CD4-positive, alpha-beta T cell treated with Interleukin-6 at 100 ng/mL for 8 hours (primary cell): ENCODE measurements around the gene DNAJC4.
A peak's percentile ranks its signal among the peaks of the same experiment; 100 is the strongest.

Experiments used
- DNase-seq: peaks from one replicate; pipeline ENCODE4 v3.0.0-alpha.2; 2020; ENCODE audit warnings: mixed read lengths, low spot score

Gene DNAJC4

GRCh38 chr11:64229090-64229743 is 1.1 kb upstream of the DNAJC4 start:
- DNase-seq: no peak

DNA sequence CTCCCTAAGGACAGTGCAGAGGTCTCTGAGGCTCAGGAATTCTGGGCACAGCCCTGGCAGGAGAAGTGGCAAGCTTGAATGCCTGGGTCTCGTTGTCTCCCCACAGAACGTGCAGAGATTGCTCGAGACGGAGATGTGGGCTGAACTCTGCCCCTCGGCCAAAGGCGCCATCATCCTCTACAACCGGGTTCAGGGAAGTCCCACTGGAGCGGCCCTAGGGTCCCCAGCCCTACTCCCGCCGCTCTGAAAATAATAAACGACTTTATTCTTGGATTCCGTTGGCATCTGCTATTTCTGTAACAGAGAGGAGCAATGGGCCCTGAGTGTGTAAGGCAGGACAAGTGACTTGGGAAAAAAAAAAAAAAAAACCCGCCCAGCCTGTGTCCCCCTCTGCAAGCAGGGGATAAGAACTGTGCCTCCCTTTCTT is 591 bp upstream of the DNAJC4 start:
- no peak for DNase-seq

DNA sequence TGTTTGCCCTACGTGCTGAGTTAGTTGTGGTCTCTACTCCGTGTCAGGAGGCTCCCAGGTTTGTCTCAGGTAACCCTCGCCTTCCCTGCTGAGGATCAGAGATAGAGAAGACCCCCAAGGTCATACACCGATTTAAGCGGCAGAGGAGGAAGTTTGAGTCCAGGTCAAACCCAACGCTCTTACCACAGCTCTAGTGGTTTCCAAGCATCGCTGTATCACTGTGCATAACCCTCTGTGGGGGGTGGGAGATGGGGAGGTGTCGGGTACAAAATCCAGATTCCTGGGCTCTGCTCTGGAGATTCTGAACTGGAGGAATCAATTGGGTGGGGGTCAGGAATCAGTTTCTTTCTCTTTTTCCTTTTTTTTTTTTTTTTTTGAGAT is 627 bp downstream of the DNAJC4 start:
- no peak for DNase-seq

- DNase-seq: no peak
Measured at GRCh38 chr11:64231546-64231945, 1.2 kb downstream of the DNAJC4 start.

DNA sequence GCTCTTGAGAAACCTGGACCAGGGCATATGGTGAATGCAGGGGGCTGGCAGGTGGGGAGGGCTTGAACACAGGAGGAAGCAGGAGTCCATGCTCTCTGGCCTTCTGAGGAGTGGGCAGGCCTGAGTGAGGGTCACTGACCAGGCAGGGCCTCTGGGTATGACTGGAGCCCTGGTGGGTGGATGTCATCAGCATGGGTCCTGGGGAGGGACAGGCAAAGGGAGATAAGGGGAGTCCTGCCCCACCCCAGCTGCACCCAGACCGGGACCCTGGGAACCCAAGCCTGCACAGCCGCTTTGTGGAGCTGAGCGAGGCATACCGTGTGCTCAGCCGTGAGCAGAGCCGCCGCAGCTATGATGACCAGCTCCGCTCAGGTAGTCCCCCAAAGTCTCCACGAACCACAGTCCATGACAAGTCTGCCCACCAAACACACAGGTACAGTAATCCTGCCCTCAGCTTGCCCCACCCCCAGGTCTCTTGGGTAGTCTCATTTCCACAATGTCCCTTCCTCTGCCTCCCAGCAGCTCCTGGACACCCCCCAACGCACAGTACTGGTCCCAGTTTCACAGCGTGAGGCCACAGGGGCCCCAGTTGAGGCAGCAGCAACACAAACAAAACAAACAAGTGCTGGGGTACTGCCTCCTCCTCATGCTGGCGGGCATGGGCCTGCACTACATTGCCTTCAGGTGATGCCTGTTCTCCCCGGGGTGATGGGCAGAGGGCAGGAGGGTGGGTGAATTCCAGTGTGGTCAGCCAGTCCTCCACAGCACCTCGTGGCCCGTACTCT is 2.0 kb downstream of the DNAJC4 start:
- no peak for DNase-seq

- no peak for DNase-seq
Measured at GRCh38 chr11:64232967-64233315, 2.6 kb downstream of the DNAJC4 start.

GRCh38 chr11:64233913-64234586 is 3.7 kb downstream of the DNAJC4 start, which contains the start of gene VEGFB:
Gene VEGFB (plus strand): TSS chr11:64234584. CDS start chr11:64234834, 250 bp downstream.
- peak; percentile 72 for DNase-seq

DNA sequence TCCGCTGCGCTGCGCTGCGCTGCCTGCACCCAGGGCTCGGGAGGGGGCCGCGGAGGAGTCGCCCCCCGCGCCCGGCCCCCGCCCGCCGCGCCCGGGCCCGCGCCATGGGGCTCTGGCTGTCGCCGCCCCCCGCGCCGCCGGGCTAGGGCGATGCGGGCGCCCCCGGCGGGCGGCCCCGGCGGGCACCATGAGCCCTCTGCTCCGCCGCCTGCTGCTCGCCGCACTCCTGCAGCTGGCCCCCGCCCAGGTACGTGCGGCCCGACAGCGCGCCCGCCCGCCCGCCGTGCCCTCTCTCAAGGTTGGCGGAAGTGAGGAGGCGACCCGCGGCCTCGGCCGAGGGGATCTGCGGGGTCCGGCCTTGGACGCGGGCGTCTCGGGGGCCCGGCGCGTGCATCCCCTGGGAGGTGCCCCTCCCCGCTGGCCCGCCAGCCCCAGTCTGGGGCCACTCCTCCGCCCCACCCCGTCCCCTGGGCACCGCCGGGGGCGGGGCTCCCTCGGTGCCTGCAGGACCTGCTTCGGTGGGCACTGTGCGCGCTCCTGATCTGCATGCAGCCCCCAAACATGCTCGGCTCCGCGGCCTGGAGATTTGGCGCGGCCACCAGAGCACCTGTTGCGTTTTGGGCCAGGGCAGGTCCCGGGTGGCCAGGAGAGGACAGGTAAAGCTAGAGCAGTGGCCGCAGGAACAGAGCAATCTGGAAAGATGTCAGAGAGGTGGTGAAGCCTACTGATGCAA is 4.5 kb downstream of the DNAJC4 start:
- DNase-seq: peak; percentile 39

DNA sequence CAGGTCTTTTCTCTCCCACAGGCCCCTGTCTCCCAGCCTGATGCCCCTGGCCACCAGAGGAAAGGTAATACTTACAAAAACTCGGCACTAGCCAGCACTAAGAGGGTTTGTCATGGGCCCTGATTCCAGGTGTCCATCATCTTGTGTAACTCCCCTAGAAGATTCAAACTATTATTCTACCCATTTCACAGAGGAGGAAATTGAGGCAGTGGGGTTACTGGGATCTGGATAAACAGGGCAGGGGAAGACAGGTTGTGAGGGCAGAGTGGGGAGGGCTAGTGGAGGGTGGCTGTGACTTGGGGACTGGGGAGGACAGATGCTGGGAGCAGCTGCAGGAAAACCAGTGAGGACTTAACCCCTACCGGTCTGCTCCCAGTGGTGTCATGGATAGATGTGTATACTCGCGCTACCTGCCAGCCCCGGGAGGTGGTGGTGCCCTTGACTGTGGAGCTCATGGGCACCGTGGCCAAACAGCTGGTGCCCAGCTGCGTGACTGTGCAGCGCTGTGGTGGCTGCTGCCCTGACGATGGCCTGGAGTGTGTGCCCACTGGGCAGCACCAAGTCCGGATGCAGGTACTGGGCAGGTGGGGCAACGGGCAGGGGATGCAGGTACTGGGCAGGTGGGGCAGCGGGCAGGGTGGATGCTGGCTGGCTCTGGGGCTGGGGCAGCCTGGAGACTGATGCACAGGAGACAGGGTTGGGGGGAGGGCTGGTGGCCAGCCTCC is 5.3 kb downstream of the DNAJC4 start:
- no peak for DNase-seq

GRCh38 chr11:64237484-64237951 is 7.2 kb downstream of the DNAJC4 start:
- no peak for DNase-seq

- DNase-seq: no peak
Measured at GRCh38 chr11:64238076-64238475, 7.7 kb downstream of the DNAJC4 start.

DNA sequence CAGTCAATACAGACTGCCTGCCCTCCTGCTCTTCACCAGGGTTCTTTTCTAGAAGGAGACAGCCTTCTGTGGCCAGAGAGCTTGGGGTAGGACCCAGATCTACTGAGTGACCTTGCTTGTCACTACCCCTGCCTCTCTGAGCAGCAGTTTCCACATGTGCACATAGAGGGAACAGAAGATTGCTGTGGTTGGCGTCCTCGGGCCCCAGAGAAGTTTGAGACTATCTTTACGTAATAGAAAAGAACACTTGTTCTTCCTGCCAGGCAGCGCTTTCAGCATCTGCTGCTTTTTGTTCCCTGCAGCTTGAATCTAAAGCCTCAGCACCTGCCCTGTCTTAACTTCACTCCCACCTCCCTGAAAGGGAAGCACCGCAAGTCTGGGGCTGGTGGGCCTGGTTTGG is 8.7 kb downstream of the DNAJC4 start:
- no peak for DNase-seq

GRCh38 chr11:64239662-64240434 is 9.5 kb downstream of the DNAJC4 start:
- DNase-seq: no peak

- DNase-seq: peak; percentile 98
Measured at GRCh38 chr11:64240435-64241240, 10.3 kb downstream of the DNAJC4 start, which contains the start of gene FKBP2. Gene FKBP2 (plus strand): TSS chr11:64241095. CDS start chr11:64242388, 1,293 bp downstream.

DNA sequence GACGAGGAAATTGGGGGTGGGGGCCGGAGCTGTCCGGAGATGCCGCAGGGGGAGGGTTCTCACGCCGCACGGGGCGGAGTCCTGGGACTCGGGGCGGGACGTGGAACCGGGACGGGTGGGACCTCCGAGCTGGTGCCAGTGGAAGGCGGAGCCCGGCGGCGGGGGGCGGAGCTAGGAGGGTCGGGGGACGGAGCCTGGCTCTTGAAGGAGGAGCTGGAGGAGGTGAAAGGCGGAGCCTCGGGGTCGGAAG is 10.8 kb downstream of the DNAJC4 start:
- peak; percentile 100 for DNase-seq

DNA sequence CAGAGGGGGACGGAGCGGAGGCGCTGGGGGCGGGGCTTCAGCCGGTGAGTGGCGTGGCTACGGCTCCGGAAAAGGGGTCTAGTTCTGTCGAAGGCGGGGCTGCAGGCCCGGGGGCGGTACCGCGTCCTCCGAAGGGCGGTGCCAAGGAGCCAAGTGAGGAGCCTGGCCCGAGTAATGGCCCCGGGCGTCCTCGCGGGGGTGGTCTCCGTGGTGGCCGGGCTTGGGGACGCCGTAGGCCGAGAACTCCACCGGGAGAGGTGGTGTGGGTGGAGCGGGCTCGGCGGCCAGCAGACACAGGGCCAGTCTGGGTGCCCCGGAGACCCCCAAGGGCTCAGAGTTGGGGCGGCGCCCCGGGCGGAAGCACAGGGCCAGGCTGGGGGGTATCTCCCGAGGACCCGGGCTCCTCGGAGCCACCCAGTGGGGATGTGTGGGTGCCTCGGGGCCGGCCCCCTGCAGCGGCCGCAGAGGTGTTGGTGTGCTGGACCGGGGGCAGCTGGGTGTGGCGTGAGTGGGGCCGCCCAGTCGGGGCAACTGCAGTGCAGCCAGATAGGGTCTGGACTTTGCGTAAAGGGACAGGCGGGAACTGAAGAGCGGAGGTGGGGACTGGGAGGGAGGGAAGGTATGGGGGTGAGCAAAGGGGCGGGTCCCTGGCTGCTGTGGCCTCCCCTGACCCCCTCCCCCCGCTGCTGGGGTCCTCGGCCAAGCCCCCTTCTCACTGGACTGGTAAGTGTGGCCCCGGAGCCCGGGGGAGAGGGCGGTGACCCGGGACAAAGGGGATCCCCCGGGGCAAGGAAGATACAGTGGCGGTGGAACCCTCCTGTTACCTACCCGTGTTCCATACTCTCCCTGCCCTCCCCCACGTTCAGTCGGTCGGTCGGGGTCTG is 11.4 kb downstream of the DNAJC4 start:
- DNase-seq: no peak

DNA sequence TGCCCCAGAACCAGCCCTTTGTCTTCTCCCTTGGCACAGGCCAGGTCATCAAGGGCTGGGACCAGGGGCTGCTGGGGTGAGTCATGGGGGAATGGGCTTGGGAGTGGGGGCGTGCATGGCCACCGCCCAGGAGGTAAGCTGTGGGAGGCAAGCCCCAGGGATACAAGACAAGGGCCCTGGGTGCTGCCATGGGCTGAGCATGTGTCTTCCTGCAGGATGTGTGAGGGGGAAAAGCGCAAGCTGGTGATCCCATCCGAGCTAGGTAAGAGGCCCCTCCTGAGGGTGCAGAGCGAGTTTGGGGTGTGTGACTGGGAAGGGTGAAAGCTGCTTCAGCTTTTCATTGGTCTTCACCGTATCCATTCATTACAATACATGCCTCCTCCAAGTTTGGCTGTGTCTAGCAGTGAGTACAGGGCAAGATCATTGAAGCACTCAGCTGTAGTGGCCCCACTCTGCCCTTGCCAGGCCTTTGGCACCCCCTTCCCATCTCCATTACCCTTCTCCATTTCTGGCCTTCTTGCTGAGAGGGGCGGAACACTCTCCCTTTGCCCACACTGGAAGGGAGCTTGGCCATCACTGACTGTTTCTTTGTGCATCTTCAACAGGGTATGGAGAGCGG is 13.0 kb downstream of the DNAJC4 start:
- DNase-seq: no peak

GRCh38 chr11:64244107-64244506 is 13.8 kb downstream of the DNAJC4 start:
- DNase-seq: no peak

- DNase-seq: no peak
Measured at GRCh38 chr11:64244966-64245365, 14.6 kb downstream of the DNAJC4 start.
